Muscle layer of colon (tissue), 2 donors: ENCODE data around the gene ST6GAL1.

Experiments used
- H3K27ac ChIP-seq: one replicate; pipeline ENCODE4 v1.7.0; 2013; ENCODE audit warnings: low read depth, mild to moderate bottlenecking, low read length, moderate library complexity
- H3K27me3 ChIP-seq, 2 donors: one replicate each; pipeline ENCODE4 v1.7.0; 2013; ENCODE audit warnings: low read length in 2 of 2, mild to moderate bottlenecking in 2 of 2; ENCODE audit not compliant: insufficient read depth in 2 of 2, control insufficient read depth in 1 of 2
- H3K36me3 ChIP-seq: one replicate; pipeline ENCODE4 v1.7.0; 2013; ENCODE audit warnings: mild to moderate bottlenecking, low read length; ENCODE audit not compliant: insufficient read depth
- H3K4me1 ChIP-seq: one replicate; pipeline ENCODE4 v1.7.0; 2013; ENCODE audit warnings: mild to moderate bottlenecking, low read length; ENCODE audit not compliant: insufficient read depth
- H3K4me3 ChIP-seq, 2 donors: one replicate each; pipeline ENCODE4 v1.7.0; 2013; ENCODE audit warnings: low read length in 2 of 2, low read depth in 1 of 2, mild to moderate bottlenecking in 1 of 2, moderate library complexity in 1 of 2
- H3K9ac ChIP-seq: one replicate; pipeline ENCODE4 v1.7.0; 2013; ENCODE audit warnings: low read length
- H3K9me3 ChIP-seq: one replicate; pipeline ENCODE4 v1.7.0; 2013; ENCODE audit warnings: mild to moderate bottlenecking, low read length
- donor health status: abdominal sarcoma.
- donor health status: Adenocarcinoma of cecum.

The ST6GAL1 gene

GRCh38 chr3:187122261-187122660 is 191.9 kb downstream of the ST6GAL1 start:
- Histone ChIP-seq H3K4me3 (no peak overlapping the region), H3K27me3 (no peaks in the 10 kb centered on the region), H3K27ac (no peak overlapping the region), H3K36me3 (no peaks in the 10 kb centered on the region), H3K9me3 (no peaks in the 10 kb centered on the region), H3K4me1 (no peaks in the 10 kb centered on the region), H3K9ac (no peak overlapping the region)

- H3K27me3 ChIP-seq: no peaks in the 10 kb centered on the region
- H3K36me3 ChIP-seq: no peaks in the 10 kb centered on the region
- no peaks in the 10 kb centered on the region for H3K4me1 ChIP-seq
- no peak overlapping the region for H3K9ac ChIP-seq
- no peaks in the 10 kb centered on the region for H3K9me3 ChIP-seq
- H3K27ac ChIP-seq: no peak overlapping the region
- no peak overlapping the region for H3K4me3 ChIP-seq
Observed at GRCh38 chr3:187125319-187126031, 195.1 kb downstream of the ST6GAL1 start.
